HG02943 (cell line): ENCODE data around the gene DDTL.

ENCODE experiments used
- ATAC-seq: cut with Tn5 transposase; IDR thresholded peaks from one replicate; pipeline ENCODE4 v1.9.1; 2021; ENCODE audit warnings: mild to moderate bottlenecking, low read depth, moderate library complexity; ENCODE audit not compliant: unreplicated experiment

Gene DDTL

GRCh38 chr22:24003887-24004286, 37.2 kb downstream of the DDTL start:
- ATAC-seq: no peak

- ATAC-seq: no peak
These were observed 38.5 kb downstream of the DDTL start, which contains the start of gene GSTT4 for GRCh38 chr22:24005201-24005600. Gene GSTT4 (minus strand): TSS chr22:24005453. CDS start chr22:24005356, 97 bp downstream.

GRCh38 chr22:24006207-24006913, 39.7 kb downstream of the DDTL start:
- no peak for ATAC-seq

GRCh38 chr22:24006914-24007214, 40.2 kb downstream of the DDTL start:
- ATAC-seq: no peak

- no peak for ATAC-seq
These were observed 40.7 kb downstream of the DDTL start for GRCh38 chr22:24007253-24008021.

GRCh38 chr22:24008022-24008283, 41.3 kb downstream of the DDTL start:
- ATAC-seq: no peak

GRCh38 chr22:24008381-24009226, 41.9 kb downstream of the DDTL start:
- no peak for ATAC-seq

- ATAC-seq: no peak
These were observed 42.7 kb downstream of the DDTL start for GRCh38 chr22:24009227-24010017.

GRCh38 chr22:24010018-24010391, 43.3 kb downstream of the DDTL start:
- no peak for ATAC-seq

- no peak for ATAC-seq
These were observed 45.0 kb downstream of the DDTL start for GRCh38 chr22:24011735-24012068.

GRCh38 chr22:24016156-24016555, 49.5 kb downstream of the DDTL start:
- no peak for ATAC-seq

GRCh38 chr22:24021304-24021703, 54.6 kb downstream of the DDTL start:
- no peak for ATAC-seq
